OCI-LY1 (cell line): ENCODE results near the gene TRPC5OS.

Source experiments
- H2AFZ ChIP-seq: fragments of 200-600 bp; sonication (generic), shearing (Covaris generic); 2 replicates; pipeline ENCODE4 v1.6.0; 2014; ENCODE audit warnings: antibody characterized with exemption, mild to moderate bottlenecking, low read length
- H3F3A ChIP-seq: fragments of 200-600 bp; sonication (generic), shearing (Covaris generic); 2 replicates; pipeline ENCODE4 v1.6.0; 2014; ENCODE audit warnings: mild to moderate bottlenecking, antibody characterized with exemption, low read length, moderate library complexity; ENCODE audit not compliant: insufficient read depth
- H3K27ac ChIP-seq: fragments of 200-600 bp; sonication (generic); 2 replicates; pipeline ENCODE4 v1.5.1; 2014; ENCODE audit warnings: low read length, mixed run types, mild to moderate bottlenecking, low read depth; ENCODE audit not compliant: poor library complexity, severe bottlenecking
- H3K27me3 ChIP-seq: fragments of 200-600 bp; sonication (generic); 2 replicates; pipeline ENCODE4 v1.6.0; 2014; ENCODE audit warnings: antibody characterized with exemption, mild to moderate bottlenecking, low read length, moderate library complexity; ENCODE audit not compliant: insufficient read depth
- H3K36me3 ChIP-seq: fragments of 200-600 bp; sonication (generic); 2 replicates; pipeline ENCODE4 v1.6.1; 2014; ENCODE audit warnings: mild to moderate bottlenecking, antibody characterized with exemption, low read length, moderate library complexity, mixed read lengths; ENCODE audit not compliant: insufficient read depth
- H3K4me1 ChIP-seq: fragments of 200-600 bp; sonication (generic); 2 replicates; pipeline ENCODE4 v1.5.1; 2014; ENCODE audit warnings: mild to moderate bottlenecking, low read length, moderate library complexity; ENCODE audit not compliant: insufficient read depth, severe bottlenecking
- H3K4me2 ChIP-seq: fragments of 200-600 bp; sonication (generic), shearing (Covaris generic); 2 replicates; pipeline ENCODE4 v1.6.1; 2014; ENCODE audit warnings: low read length
- H3K4me3 ChIP-seq: fragments of 200-600 bp; sonication (generic); 2 replicates; pipeline ENCODE4 v1.5.1; 2014; ENCODE audit warnings: low read length, low read depth, mild to moderate bottlenecking, mixed read lengths; ENCODE audit not compliant: poor library complexity, severe bottlenecking
- H3K79me2 ChIP-seq: fragments of 200-600 bp; shearing (Covaris generic); 2 replicates; pipeline ENCODE4 v1.6.1; 2016; ENCODE audit warnings: mixed run types, low read length, mixed read lengths; ENCODE audit not compliant: insufficient read depth
- H3K9ac ChIP-seq: fragments of 200-600 bp; sonication (generic), shearing (Covaris generic); 2 replicates; pipeline ENCODE4 v1.6.1; 2014; ENCODE audit warnings: mild to moderate bottlenecking, low read length, mixed read lengths
- H3K9me2 ChIP-seq: fragments of 200-600 bp; sonication (generic), shearing (Covaris generic); 2 replicates; pipeline ENCODE4 v1.6.1; 2014; ENCODE audit warnings: low read depth, mild to moderate bottlenecking, low read length, mixed read lengths
- H3K9me3 ChIP-seq: fragments of 200-600 bp; shearing (Covaris generic); 2 replicates; pipeline ENCODE4 v1.6.1; 2014; ENCODE audit warnings: low read length, mixed read lengths
- H4K20me1 ChIP-seq: fragments of 200-600 bp; sonication (generic), shearing (Covaris generic); 2 replicates; pipeline ENCODE4 v1.6.0; 2016; ENCODE audit warnings: mild to moderate bottlenecking, low read length; ENCODE audit not compliant: insufficient read depth
- EZH2 ChIP-seq: fragments of 200-600 bp; sonication (generic), shearing (Covaris generic); IDR thresholded peaks from 2 replicates; pipeline ENCODE4 v1.8.0; 2017; ENCODE audit warnings: borderline replicate concordance, mixed run types, mild to moderate bottlenecking, antibody characterized with exemption, low read length, moderate library complexity, mixed read lengths
- TF ChIP-seq, protein P1 (sequence below): fragments of 200-600 bp; sonication (generic), shearing (Covaris generic); IDR thresholded peaks from 2 replicates; pipeline ENCODE4 v1.5.1; 2017; ENCODE audit warnings: mild to moderate bottlenecking, antibody characterized with exemption, low read length, moderate library complexity, mixed read lengths

The TRPC5OS gene

GRCh38 chrX:111837197-111837596 is 38.8 kb upstream of the TRPC5OS start:
- Histone ChIP-seq H3K9me3 (no peaks in the 10 kb centered on the region), H2AFZ (no peak overlapping the region), H3K79me2 (no peaks in the 10 kb centered on the region), H3K9me2 (no peaks in the 10 kb centered on the region), H3F3A (no peaks in the 10 kb centered on the region), H3K4me1 (no peaks in the 10 kb centered on the region), H3K9ac (no peak overlapping the region), H3K36me3 (no peaks in the 10 kb centered on the region), H3K4me3 (no peak overlapping the region), H4K20me1 (no peaks in the 10 kb centered on the region), H3K27me3 (no peaks in the 10 kb centered on the region), H3K4me2 (no peak overlapping the region), H3K27ac (no peak overlapping the region)
- no peak for TF ChIP-seq EZH2
- TF ChIP-seq, protein P1, sequence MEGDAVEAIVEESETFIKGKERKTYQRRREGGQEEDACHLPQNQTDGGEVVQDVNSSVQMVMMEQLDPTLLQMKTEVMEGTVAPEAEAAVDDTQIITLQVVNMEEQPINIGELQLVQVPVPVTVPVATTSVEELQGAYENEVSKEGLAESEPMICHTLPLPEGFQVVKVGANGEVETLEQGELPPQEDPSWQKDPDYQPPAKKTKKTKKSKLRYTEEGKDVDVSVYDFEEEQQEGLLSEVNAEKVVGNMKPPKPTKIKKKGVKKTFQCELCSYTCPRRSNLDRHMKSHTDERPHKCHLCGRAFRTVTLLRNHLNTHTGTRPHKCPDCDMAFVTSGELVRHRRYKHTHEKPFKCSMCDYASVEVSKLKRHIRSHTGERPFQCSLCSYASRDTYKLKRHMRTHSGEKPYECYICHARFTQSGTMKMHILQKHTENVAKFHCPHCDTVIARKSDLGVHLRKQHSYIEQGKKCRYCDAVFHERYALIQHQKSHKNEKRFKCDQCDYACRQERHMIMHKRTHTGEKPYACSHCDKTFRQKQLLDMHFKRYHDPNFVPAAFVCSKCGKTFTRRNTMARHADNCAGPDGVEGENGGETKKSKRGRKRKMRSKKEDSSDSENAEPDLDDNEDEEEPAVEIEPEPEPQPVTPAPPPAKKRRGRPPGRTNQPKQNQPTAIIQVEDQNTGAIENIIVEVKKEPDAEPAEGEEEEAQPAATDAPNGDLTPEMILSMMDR, result no peak

DNA sequence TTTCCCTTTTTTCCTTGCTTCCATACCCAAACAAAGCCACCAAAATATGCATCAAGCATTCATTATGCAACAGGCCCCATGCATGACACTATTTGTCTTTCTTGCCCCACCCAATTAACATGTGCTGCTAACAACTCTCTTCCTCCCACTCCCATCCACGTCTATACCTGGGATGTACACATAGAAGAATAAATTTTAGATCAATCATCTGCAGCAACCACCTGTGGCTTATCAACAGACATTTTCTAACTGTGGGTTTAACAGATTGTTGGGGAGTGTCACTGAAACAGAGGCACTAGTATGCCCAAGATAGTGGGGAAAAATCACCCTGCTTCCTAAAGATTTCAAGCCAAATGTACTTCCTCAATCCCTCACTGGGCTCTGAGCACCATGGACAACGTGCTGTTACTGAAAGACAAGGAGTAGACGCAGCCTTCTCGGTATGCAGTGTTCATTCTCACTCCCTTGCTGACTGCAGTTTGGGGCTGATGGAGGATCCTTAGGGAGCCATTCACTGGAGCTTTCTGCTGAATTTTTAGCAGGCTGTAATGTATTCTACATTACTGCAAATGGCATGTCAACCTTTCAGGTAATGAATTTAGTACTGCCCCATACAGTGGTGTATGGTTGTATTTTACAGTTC is 28.4 kb upstream of the TRPC5OS start:
- no peaks in the 10 kb centered on the region for H3K4me1 ChIP-seq
- H3K27me3 ChIP-seq, result no peaks in the 10 kb centered on the region
- H3K4me3 ChIP-seq, result no peak overlapping the region
- no peaks in the 10 kb centered on the region for H3K36me3 ChIP-seq
- H3K4me2 ChIP-seq, result no peak overlapping the region
- H3K9me2 ChIP-seq, result no peaks in the 10 kb centered on the region
- H3K79me2 ChIP-seq, result no peaks in the 10 kb centered on the region
- H3K9ac ChIP-seq, result no peak overlapping the region
- TF ChIP-seq, protein P1, result no peak
- no peak for TF ChIP-seq EZH2
- H3K27ac ChIP-seq, result no peak overlapping the region
- H4K20me1 ChIP-seq, result no peaks in the 10 kb centered on the region
- no peak overlapping the region for H2AFZ ChIP-seq
- no peaks in the 10 kb centered on the region for H3F3A ChIP-seq
- no peaks in the 10 kb centered on the region for H3K9me3 ChIP-seq

DNA sequence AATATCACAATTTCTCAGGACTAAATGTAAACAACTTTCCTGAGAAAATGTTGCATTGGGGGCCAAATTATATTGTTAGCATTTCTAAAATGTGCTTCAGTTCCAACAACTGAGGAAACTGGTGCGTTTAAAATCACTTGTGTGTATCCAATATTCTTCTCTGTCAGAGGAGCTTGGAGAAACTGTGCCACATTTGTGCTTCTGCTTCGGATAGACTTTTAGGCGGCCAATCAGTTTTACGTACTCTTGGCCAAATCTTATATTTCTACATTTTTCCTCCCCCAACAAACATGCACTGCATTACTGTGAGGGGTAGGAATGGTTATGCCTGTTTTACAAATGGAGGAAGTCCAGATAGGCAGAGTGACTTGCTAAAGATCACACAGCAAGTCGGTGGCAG is 27.4 kb upstream of the TRPC5OS start:
- H2AFZ ChIP-seq, result no peak overlapping the region
- no peak overlapping the region for H3K4me2 ChIP-seq
- no peaks in the 10 kb centered on the region for H3K9me3 ChIP-seq
- H3K4me1 ChIP-seq, result no peaks in the 10 kb centered on the region
- H3K9ac ChIP-seq, result no peak overlapping the region
- H3K36me3 ChIP-seq, result no peaks in the 10 kb centered on the region
- no peak overlapping the region for H3K27ac ChIP-seq
- H3F3A ChIP-seq, result no peaks in the 10 kb centered on the region
- H3K9me2 ChIP-seq, result no peaks in the 10 kb centered on the region
- H3K27me3 ChIP-seq, result no peaks in the 10 kb centered on the region
- TF ChIP-seq EZH2, result no peak
- TF ChIP-seq, protein P1, result no peak
- no peaks in the 10 kb centered on the region for H3K79me2 ChIP-seq
- no peak overlapping the region for H3K4me3 ChIP-seq
- H4K20me1 ChIP-seq, result no peaks in the 10 kb centered on the region
